OCI-LY1 (cell line): ENCODE results near the gene DAPK2.

Experiments
- H2AFZ ChIP-seq: fragments of 200-600 bp; sonication (generic), shearing (Covaris generic); 2 replicates; pipeline ENCODE4 v1.6.0; 2014; ENCODE audit warnings: antibody characterized with exemption, mild to moderate bottlenecking, low read length
- H3F3A ChIP-seq: fragments of 200-600 bp; sonication (generic), shearing (Covaris generic); 2 replicates; pipeline ENCODE4 v1.6.0; 2014; ENCODE audit warnings: mild to moderate bottlenecking, antibody characterized with exemption, low read length, moderate library complexity; ENCODE audit not compliant: insufficient read depth
- H3K27ac ChIP-seq: fragments of 200-600 bp; sonication (generic); 2 replicates; pipeline ENCODE4 v1.5.1; 2014; ENCODE audit warnings: low read length, mixed run types, mild to moderate bottlenecking, low read depth; ENCODE audit not compliant: poor library complexity, severe bottlenecking
- H3K27me3 ChIP-seq: fragments of 200-600 bp; sonication (generic); 2 replicates; pipeline ENCODE4 v1.6.0; 2014; ENCODE audit warnings: antibody characterized with exemption, mild to moderate bottlenecking, low read length, moderate library complexity; ENCODE audit not compliant: insufficient read depth
- H3K36me3 ChIP-seq: fragments of 200-600 bp; sonication (generic); 2 replicates; pipeline ENCODE4 v1.6.1; 2014; ENCODE audit warnings: mild to moderate bottlenecking, antibody characterized with exemption, low read length, moderate library complexity, mixed read lengths; ENCODE audit not compliant: insufficient read depth
- H3K4me1 ChIP-seq: fragments of 200-600 bp; sonication (generic); 2 replicates; pipeline ENCODE4 v1.5.1; 2014; ENCODE audit warnings: mild to moderate bottlenecking, low read length, moderate library complexity; ENCODE audit not compliant: insufficient read depth, severe bottlenecking
- H3K4me2 ChIP-seq: fragments of 200-600 bp; sonication (generic), shearing (Covaris generic); 2 replicates; pipeline ENCODE4 v1.6.1; 2014; ENCODE audit warnings: low read length
- H3K4me3 ChIP-seq: fragments of 200-600 bp; sonication (generic); 2 replicates; pipeline ENCODE4 v1.5.1; 2014; ENCODE audit warnings: low read length, low read depth, mild to moderate bottlenecking, mixed read lengths; ENCODE audit not compliant: poor library complexity, severe bottlenecking
- H3K79me2 ChIP-seq: fragments of 200-600 bp; shearing (Covaris generic); 2 replicates; pipeline ENCODE4 v1.6.1; 2016; ENCODE audit warnings: mixed run types, low read length, mixed read lengths; ENCODE audit not compliant: insufficient read depth
- H3K9ac ChIP-seq: fragments of 200-600 bp; sonication (generic), shearing (Covaris generic); 2 replicates; pipeline ENCODE4 v1.6.1; 2014; ENCODE audit warnings: mild to moderate bottlenecking, low read length, mixed read lengths
- H3K9me2 ChIP-seq: fragments of 200-600 bp; sonication (generic), shearing (Covaris generic); 2 replicates; pipeline ENCODE4 v1.6.1; 2014; ENCODE audit warnings: low read depth, mild to moderate bottlenecking, low read length, mixed read lengths
- H3K9me3 ChIP-seq: fragments of 200-600 bp; shearing (Covaris generic); 2 replicates; pipeline ENCODE4 v1.6.1; 2014; ENCODE audit warnings: low read length, mixed read lengths
- H4K20me1 ChIP-seq: fragments of 200-600 bp; sonication (generic), shearing (Covaris generic); 2 replicates; pipeline ENCODE4 v1.6.0; 2016; ENCODE audit warnings: mild to moderate bottlenecking, low read length; ENCODE audit not compliant: insufficient read depth
- EZH2 ChIP-seq: fragments of 200-600 bp; sonication (generic), shearing (Covaris generic); IDR thresholded peaks from 2 replicates; pipeline ENCODE4 v1.8.0; 2017; ENCODE audit warnings: borderline replicate concordance, mixed run types, mild to moderate bottlenecking, antibody characterized with exemption, low read length, moderate library complexity, mixed read lengths
- TF ChIP-seq, protein P1 (sequence below): fragments of 200-600 bp; sonication (generic), shearing (Covaris generic); IDR thresholded peaks from 2 replicates; pipeline ENCODE4 v1.5.1; 2017; ENCODE audit warnings: mild to moderate bottlenecking, antibody characterized with exemption, low read length, moderate library complexity, mixed read lengths

The DAPK2 gene

GRCh38 chr15:63948971-63949370 lies 97.3 kb downstream of the DAPK2 start:
- Histone ChIP-seq H3K27me3 (no peaks in the 10 kb centered on the region), H3K9me2 (no peaks in the 10 kb centered on the region), H3K36me3 (no peaks in the 10 kb centered on the region), H2AFZ (no peak overlapping the region), H3K79me2 (no peaks in the 10 kb centered on the region), H3K27ac (no peak overlapping the region), H3F3A (no peaks in the 10 kb centered on the region), H3K9me3 (no peaks in the 10 kb centered on the region), H3K4me3 (no peak overlapping the region), H3K4me1 (no peaks in the 10 kb centered on the region), H4K20me1 (no peaks in the 10 kb centered on the region), H3K4me2 (no peak overlapping the region), H3K9ac (no peak overlapping the region)
- no peak for TF ChIP-seq EZH2
- TF ChIP-seq, protein P1, sequence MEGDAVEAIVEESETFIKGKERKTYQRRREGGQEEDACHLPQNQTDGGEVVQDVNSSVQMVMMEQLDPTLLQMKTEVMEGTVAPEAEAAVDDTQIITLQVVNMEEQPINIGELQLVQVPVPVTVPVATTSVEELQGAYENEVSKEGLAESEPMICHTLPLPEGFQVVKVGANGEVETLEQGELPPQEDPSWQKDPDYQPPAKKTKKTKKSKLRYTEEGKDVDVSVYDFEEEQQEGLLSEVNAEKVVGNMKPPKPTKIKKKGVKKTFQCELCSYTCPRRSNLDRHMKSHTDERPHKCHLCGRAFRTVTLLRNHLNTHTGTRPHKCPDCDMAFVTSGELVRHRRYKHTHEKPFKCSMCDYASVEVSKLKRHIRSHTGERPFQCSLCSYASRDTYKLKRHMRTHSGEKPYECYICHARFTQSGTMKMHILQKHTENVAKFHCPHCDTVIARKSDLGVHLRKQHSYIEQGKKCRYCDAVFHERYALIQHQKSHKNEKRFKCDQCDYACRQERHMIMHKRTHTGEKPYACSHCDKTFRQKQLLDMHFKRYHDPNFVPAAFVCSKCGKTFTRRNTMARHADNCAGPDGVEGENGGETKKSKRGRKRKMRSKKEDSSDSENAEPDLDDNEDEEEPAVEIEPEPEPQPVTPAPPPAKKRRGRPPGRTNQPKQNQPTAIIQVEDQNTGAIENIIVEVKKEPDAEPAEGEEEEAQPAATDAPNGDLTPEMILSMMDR: no peak

GRCh38 chr15:63948436-63948835 lies 97.8 kb downstream of the DAPK2 start:
- Histone ChIP-seq H3K9me3 (no peaks in the 10 kb centered on the region), H3K79me2 (no peaks in the 10 kb centered on the region), H3K36me3 (no peaks in the 10 kb centered on the region), H2AFZ (no peak overlapping the region), H4K20me1 (no peaks in the 10 kb centered on the region), H3K9ac (no peak overlapping the region), H3K4me1 (no peaks in the 10 kb centered on the region), H3K4me3 (no peak overlapping the region), H3K27ac (no peak overlapping the region), H3K9me2 (no peaks in the 10 kb centered on the region), H3K4me2 (no peak overlapping the region), H3K27me3 (no peaks in the 10 kb centered on the region), H3F3A (no peaks in the 10 kb centered on the region)
- TF ChIP-seq, protein P1: no peak
- no peak for TF ChIP-seq EZH2

DNA sequence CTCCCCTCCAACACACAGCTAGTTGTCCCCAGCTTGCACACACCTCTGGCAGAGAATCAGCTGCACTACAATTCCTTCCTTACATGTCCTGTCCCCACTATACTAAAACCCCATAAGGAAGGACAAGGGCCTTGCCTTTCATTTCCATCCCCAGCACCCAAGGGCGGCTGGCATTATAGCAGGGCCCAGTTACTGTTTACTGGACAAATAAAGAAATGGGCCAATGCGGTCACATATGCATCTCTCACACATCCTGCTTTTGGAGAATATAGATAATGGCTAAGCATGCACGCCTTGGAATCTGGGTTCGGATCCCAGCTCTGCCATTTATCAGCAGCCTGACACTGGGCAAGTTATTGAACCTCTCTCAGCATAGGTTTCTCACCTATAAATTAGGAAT lies 99.1 kb downstream of the DAPK2 start:
- no peak overlapping the region for H3K9ac ChIP-seq
- no peaks in the 10 kb centered on the region for H3K27me3 ChIP-seq
- H3K9me2 ChIP-seq: no peaks in the 10 kb centered on the region
- no peak overlapping the region for H3K4me3 ChIP-seq
- TF ChIP-seq, protein P1: no peak
- TF ChIP-seq EZH2: no peak
- no peaks in the 10 kb centered on the region for H3K36me3 ChIP-seq
- no peaks in the 10 kb centered on the region for H3K79me2 ChIP-seq
- H3K9me3 ChIP-seq: no peaks in the 10 kb centered on the region
- H4K20me1 ChIP-seq: no peaks in the 10 kb centered on the region
- H3K4me1 ChIP-seq: peaks cover 7% of the 10 kb centered on the region
- no peaks in the 10 kb centered on the region for H3F3A ChIP-seq
- H3K4me2 ChIP-seq: no peak overlapping the region
- no peak overlapping the region for H2AFZ ChIP-seq
- no peak overlapping the region for H3K27ac ChIP-seq
